Gastroesophageal sphincter (tissue), 3 donors: ENCODE results near the gene ELF2.

ENCODE experiments used
- CTCF ChIP-seq, 4 experiments: fragments of 200-600 bp in 2 of 4; fragments of 450-650 bp in 2 of 4; sonication (generic) in 1 of 4; IDR thresholded peaks; one replicate each; pipeline ENCODE4 v1.5.1; 2017 to 2019; ENCODE audit warnings: antibody characterized with exemption in 4 of 4, mild to moderate bottlenecking in 2 of 4, moderate library complexity in 2 of 4
- POLR2AphosphoS5 ChIP-seq: sonication (generic); formaldehyde crosslinking; IDR thresholded peaks from one replicate; pipeline ENCODE4 v1.6.1; 2017; ENCODE audit warnings: antibody characterized with exemption

- no peak for TF ChIP-seq CTCF (IDR thresholded peaks at IDR 0.05)
- no peak for TF ChIP-seq POLR2AphosphoS5
Observed at GRCh38 chr4:139084804-139085093, 92.3 kb downstream of the ELF2 start.
